Thyroid gland (tissue), 4 donors: ENCODE measurements around the gene PNPLA2. TPM values are rescaled to one million over a fixed set of nuclear protein-coding genes. Genes with fewer than 3 reads are reported as not detected.

Source experiments
- DNase-seq, 2 donors: peaks; one replicate each; pipeline ENCODE4 v3.0.0-alpha.2; 2019
- H3K27ac ChIP-seq, 3 donors: fragments of 200-600 bp; sonication (generic); 1 replicate in 2 of 3; 2 replicates in 1 of 3; pipeline ENCODE4 v1.5.1; 2016 to 2019; ENCODE audit warnings: mild to moderate bottlenecking in 1 of 3, moderate library complexity in 1 of 3
- H3K27me3 ChIP-seq: fragments of 200-600 bp; sonication (generic); one replicate; pipeline ENCODE4 v1.5.1; 2019
- H3K36me3 ChIP-seq, 2 donors: fragments of 200-600 bp; sonication (generic); one replicate each; pipeline ENCODE4 v1.5.1; 2016 to 2019
- H3K4me1 ChIP-seq, 2 donors: fragments of 200-600 bp; sonication (generic); one replicate each; pipeline ENCODE4 v1.5.1; 2017 to 2019
- H3K4me3 ChIP-seq, 3 donors: fragments of 200-600 bp; sonication (generic); replicated peaks in 1 of 3; 1 replicate in 2 of 3; 2 replicates in 1 of 3; pipeline ENCODE4 v1.5.1; 2016; ENCODE audit warnings: mild to moderate bottlenecking in 1 of 3
- H3K9me3 ChIP-seq: fragments of 200-600 bp; sonication (generic); one replicate; pipeline ENCODE4 v1.5.1; 2017
- POLR2A ChIP-seq, 2 donors: fragments of 450-650 bp; IDR thresholded peaks; one replicate each; pipeline ENCODE4 v1.6.1; 2017; ENCODE audit warnings: antibody characterized with exemption in 2 of 2, mild to moderate bottlenecking in 2 of 2, moderate library complexity in 1 of 2
- WGBS, 2 donors: methylation state at CpG; one replicate each; pipeline ENCODE4 v1.1.5; 2017; 5-methylcytosine and 5-hydroxymethylcytosine counted together
- intact Hi-C: fragments of 100-400 bp; cut with DNase I; formaldehyde crosslinking; loops from one replicate; pipeline ENCODE4 v1.15.1; 2023
- total RNA-seq, 4 donors: library from RNA; depleted of rRNA; stranded (reverse); fragments of >200 nt; gene quantifications; one replicate each; pipeline ENCODE4 v1.2.3, GENCODE V29; 2016
- TF ChIP-seq, protein P1 (sequence below), 6 experiments: fragments of 200-600 bp in 3 of 6; fragments of 450-650 bp in 3 of 6; sonication (generic) in 3 of 6; IDR thresholded peaks; one replicate each; pipeline ENCODE4 v1.5.1; 2016 to 2019; ENCODE audit warnings: antibody characterized with exemption in 6 of 6, mild to moderate bottlenecking in 2 of 6, inconsistent platforms in 1 of 6, moderate library complexity in 1 of 6

The PNPLA2 gene
- total RNA-seq, 4 donors from 2014 or later = 35.8 to 95.0 (median 57.6) TPM

DNA sequence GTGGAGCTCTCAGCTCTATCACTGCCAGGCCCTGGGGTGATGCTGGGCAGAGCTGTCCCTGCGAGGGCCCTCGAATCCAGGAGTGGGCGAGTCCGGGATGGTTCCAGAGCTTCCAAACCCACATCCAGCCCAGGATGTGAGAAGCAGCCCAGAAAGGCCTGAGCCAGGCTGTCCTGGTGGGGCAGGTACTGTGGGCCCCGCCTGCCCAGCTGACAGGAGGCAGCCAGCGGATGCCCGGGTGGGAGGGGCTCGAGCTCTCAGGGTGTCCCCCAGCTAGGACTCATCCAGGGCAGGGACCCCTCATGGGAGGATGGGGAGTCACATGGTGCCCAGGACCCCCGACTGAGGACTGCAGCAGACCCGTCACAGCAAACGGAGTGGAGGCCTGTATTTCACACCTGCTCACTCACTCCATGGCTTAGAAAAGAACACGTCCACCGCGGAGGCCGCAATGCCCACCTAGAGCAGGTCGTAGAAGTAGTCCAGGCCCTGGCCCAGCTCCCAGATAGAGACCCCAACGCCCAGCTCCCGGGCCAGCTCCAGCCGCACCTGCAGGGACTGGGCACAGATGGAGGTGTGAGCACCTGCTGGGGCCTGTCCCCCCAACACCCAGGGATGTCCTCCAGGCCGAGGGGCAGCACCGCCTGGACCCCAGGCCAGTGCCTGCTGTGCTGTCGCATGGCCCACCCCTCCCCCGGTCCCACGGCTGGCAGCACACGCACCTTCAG, 50.8 kb downstream of the PNPLA2 start:
- Histone ChIP-seq H3K27me3 (no peaks in the 10 kb centered on the region), H3K4me1 (no peaks in the 10 kb centered on the region), H3K27ac (no peak overlapping the region), H3K9me3 (no peaks in the 10 kb centered on the region), H3K4me3 (no peak overlapping the region), H3K36me3 (peaks cover under 1 to 12% of the 10 kb centered on the region in 2 donors)
- intact Hi-C loops = no loop called here
- DNase-seq = no peak
- no peak for TF ChIP-seq POLR2A (IDR thresholded peaks at IDR 0.05)
- TF ChIP-seq, protein P1, sequence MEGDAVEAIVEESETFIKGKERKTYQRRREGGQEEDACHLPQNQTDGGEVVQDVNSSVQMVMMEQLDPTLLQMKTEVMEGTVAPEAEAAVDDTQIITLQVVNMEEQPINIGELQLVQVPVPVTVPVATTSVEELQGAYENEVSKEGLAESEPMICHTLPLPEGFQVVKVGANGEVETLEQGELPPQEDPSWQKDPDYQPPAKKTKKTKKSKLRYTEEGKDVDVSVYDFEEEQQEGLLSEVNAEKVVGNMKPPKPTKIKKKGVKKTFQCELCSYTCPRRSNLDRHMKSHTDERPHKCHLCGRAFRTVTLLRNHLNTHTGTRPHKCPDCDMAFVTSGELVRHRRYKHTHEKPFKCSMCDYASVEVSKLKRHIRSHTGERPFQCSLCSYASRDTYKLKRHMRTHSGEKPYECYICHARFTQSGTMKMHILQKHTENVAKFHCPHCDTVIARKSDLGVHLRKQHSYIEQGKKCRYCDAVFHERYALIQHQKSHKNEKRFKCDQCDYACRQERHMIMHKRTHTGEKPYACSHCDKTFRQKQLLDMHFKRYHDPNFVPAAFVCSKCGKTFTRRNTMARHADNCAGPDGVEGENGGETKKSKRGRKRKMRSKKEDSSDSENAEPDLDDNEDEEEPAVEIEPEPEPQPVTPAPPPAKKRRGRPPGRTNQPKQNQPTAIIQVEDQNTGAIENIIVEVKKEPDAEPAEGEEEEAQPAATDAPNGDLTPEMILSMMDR (IDR thresholded peaks at IDR 0.05) = no peak
- 83 to 90% methylated on average over 4 to 14 of the region's 25 CpGs for WGBS, 2 donors

DNA sequence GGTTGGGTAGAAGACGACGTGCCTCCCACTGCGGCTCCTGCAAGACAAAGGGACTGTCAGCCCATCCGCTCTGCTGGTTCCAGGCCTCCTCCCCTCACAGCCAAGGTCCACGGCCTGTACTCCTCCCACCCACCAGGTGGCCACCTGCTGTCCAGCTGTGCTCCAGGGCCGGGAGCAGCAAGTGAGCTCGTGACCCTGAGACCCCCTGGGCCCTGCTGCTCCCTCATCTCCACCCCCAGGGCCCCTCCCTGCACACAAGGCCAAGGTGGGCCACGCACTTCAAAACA, 51.4 kb downstream of the PNPLA2 start:
- H3K27ac ChIP-seq = no peak overlapping the region
- TF ChIP-seq, protein P1 (IDR thresholded peaks at IDR 0.05) = peak in 1 of 6 experiments; percentile 8
- no peak for TF ChIP-seq POLR2A (IDR thresholded peaks at IDR 0.05)
- no peaks in the 10 kb centered on the region for H3K4me1 ChIP-seq
- H3K9me3 ChIP-seq = no peaks in the 10 kb centered on the region
- 81 to 92% methylated on average over 4 to 6 of the region's 8 CpGs for WGBS, 2 donors
- intact Hi-C loops = no loop called here
- H3K27me3 ChIP-seq = no peaks in the 10 kb centered on the region
- DNase-seq = no peak
- no peak overlapping the region for H3K4me3 ChIP-seq
- peaks cover 0 to 9% of the 10 kb centered on the region in 2 donors for H3K36me3 ChIP-seq

GRCh38 chr11:870418-870817, 51.7 kb downstream of the PNPLA2 start:
- no peak for DNase-seq
- 72 to 93% methylated on average over 3 to 5 of the region's 8 CpGs for WGBS, 2 donors
- H3K4me3 ChIP-seq = no peak overlapping the region
- H3K4me1 ChIP-seq = no peaks in the 10 kb centered on the region
- no peak overlapping the region for H3K27ac ChIP-seq
- peaks cover 0 to 6% of the 10 kb centered on the region in 2 donors for H3K36me3 ChIP-seq
- intact Hi-C loops = no loop called here
- H3K9me3 ChIP-seq = no peaks in the 10 kb centered on the region
- H3K27me3 ChIP-seq = no peaks in the 10 kb centered on the region
- no peak for TF ChIP-seq POLR2A (IDR thresholded peaks at IDR 0.05)
- TF ChIP-seq, protein P1 (IDR thresholded peaks at IDR 0.05) = no peak

DNA sequence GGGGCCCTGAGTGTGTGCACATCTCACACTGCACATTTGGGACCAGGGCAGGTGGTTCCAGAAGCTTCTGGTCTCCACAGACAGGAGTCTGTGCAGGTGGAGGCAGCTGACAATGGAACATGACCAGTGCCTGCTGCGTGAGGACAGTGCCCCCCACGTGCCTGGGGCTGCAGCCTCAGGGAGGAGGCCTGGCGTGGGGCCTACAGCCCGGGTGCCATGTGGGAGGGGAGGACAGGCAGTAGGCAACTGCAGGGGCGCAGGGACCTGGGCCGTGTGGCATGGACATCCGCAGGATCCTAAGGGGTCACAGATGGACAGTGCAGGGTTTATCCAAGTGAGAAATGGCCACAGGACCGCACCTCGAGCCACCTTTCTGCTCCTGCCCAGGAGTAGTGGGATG, 52.8 kb downstream of the PNPLA2 start:
- no peak for DNase-seq
- H3K36me3 ChIP-seq = no peaks in the 10 kb centered on the region
- TF ChIP-seq POLR2A (IDR thresholded peaks at IDR 0.05) = no peak
- intact Hi-C loops = no loop called here
- no peak overlapping the region for H3K4me3 ChIP-seq
- H3K27ac ChIP-seq = no peak overlapping the region
- no peaks in the 10 kb centered on the region for H3K9me3 ChIP-seq
- WGBS, 2 donors = 82 to 85% methylated on average over 7 to 9 of the region's 9 CpGs
- no peaks in the 10 kb centered on the region for H3K27me3 ChIP-seq
- H3K4me1 ChIP-seq = no peaks in the 10 kb centered on the region

- TF ChIP-seq POLR2A (IDR thresholded peaks at IDR 0.05) = no peak
- TF ChIP-seq, protein P1 (IDR thresholded peaks at IDR 0.05) = no peak
Observed at GRCh38 chr11:872799-873198, 54.1 kb downstream of the PNPLA2 start.

More at GRCh38 chr11:872799-873198, 54.1 kb downstream of the PNPLA2 start:
- Histone ChIP-seq H3K27ac (no peak overlapping the region), H3K9me3 (no peaks in the 10 kb centered on the region), H3K4me1 (no peaks in the 10 kb centered on the region), H3K36me3 (no peaks in the 10 kb centered on the region), H3K27me3 (no peaks in the 10 kb centered on the region), H3K4me3 (no peak overlapping the region)
- intact Hi-C loops = no loop called here
- DNase-seq = no peak
- 91 to 95% methylated on average over 6 to 8 of the region's 9 CpGs for WGBS, 2 donors
